HFFc6 (cell line): ENCODE data around the gene HHAT. TPM values are rescaled to one million over a fixed set of nuclear protein-coding genes. Genes with fewer than 3 reads are reported as not detected.
"Not testable (repeated sequence)": the region's sequence is repeated elsewhere in the genome, so short reads cannot be mapped to it uniquely, and the experiment has no call there.

Source experiments
- DNase-seq: peaks from one replicate; pipeline ENCODE4 v3.0.0-alpha.2; 2018
- H3K27ac Mint-ChIP-seq: 2 replicates; pipeline ENCODE4 v1.8.0; 2020; ENCODE audit warnings: mild to moderate bottlenecking, mixed read lengths
- H3K27me3 Mint-ChIP-seq: 2 replicates; pipeline ENCODE4 v1.8.0; 2021; ENCODE audit warnings: mild to moderate bottlenecking, moderate library complexity, mixed read lengths; ENCODE audit not compliant: insufficient read depth
- H3K36me3 Mint-ChIP-seq: 2 replicates; pipeline ENCODE4 v1.8.0; 2021; ENCODE audit warnings: low read depth, mixed read lengths
- H3K4me1 Mint-ChIP-seq: 2 replicates; pipeline ENCODE4 v1.8.0; 2020; ENCODE audit warnings: low read depth, mixed read lengths
- H3K4me3 Mint-ChIP-seq: 2 replicates; pipeline ENCODE4 v1.8.0; 2020; ENCODE audit warnings: mild to moderate bottlenecking, moderate library complexity, mixed read lengths
- H3K9me3 Mint-ChIP-seq: 2 replicates; pipeline ENCODE4 v1.8.0; 2020; ENCODE audit warnings: mild to moderate bottlenecking, mixed read lengths
- total RNA-seq, 6 experiments: library from RNA; stranded (reverse); fragmentation: NEBNext Ultra II Directional; extraction: Animal tissue kit (Norgen Biotek cat#: 25700); gene quantifications; 2 replicates in 1 of 6; 3 replicates in 5 of 6; pipeline ENCODE4 v1.2.3, GENCODE V29; 2021
- TF ChIP-seq, protein P1 (sequence below): fragments of 200-600 bp; sonication (generic); IDR thresholded peaks from 2 replicates; pipeline ENCODE4 v1.5.0; 2021; ENCODE audit warnings: antibody characterized with exemption, mild to moderate bottlenecking

HHAT gene
- total RNA-seq, 6 experiments from 2014 or later, result 2.8 to 3.9 (median 3.2) TPM

DNA sequence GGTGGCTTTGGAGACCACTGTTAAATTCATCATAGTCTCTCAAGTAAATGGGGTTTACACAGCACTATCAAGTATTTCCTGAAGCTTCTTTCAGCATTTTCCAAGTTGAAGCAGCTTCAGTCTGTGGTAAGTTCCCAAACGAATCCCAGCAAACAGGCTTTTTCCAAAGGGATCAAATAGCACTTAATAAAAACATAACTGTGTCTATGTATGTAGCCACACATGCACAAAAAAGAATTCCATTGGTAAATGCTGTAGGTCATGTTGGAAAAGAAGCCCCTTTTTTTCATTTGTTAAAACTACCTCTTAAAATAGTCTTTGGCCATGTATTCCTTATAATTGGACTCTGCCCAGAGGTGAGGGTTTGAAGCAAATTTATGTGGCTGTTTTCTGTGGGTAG, 69.8 kb downstream of the HHAT start:
- Mint-ChIP-seq H3K9me3 (no peaks in the 10 kb centered on the region), H3K4me3 (no peak overlapping the region), H3K4me1 (peaks cover 58% of the 10 kb centered on the region), H3K27me3 (peaks cover 1% of the 10 kb centered on the region; the same call in 1 of the 2 replicates), H3K36me3 (0 out of 2 replicates have a peak, but pooled peaks cover 4% of the 10 kb centered on the region), H3K27ac (no peak overlapping the region)
- TF ChIP-seq, protein P1, sequence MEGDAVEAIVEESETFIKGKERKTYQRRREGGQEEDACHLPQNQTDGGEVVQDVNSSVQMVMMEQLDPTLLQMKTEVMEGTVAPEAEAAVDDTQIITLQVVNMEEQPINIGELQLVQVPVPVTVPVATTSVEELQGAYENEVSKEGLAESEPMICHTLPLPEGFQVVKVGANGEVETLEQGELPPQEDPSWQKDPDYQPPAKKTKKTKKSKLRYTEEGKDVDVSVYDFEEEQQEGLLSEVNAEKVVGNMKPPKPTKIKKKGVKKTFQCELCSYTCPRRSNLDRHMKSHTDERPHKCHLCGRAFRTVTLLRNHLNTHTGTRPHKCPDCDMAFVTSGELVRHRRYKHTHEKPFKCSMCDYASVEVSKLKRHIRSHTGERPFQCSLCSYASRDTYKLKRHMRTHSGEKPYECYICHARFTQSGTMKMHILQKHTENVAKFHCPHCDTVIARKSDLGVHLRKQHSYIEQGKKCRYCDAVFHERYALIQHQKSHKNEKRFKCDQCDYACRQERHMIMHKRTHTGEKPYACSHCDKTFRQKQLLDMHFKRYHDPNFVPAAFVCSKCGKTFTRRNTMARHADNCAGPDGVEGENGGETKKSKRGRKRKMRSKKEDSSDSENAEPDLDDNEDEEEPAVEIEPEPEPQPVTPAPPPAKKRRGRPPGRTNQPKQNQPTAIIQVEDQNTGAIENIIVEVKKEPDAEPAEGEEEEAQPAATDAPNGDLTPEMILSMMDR, result no peak
- no peak for DNase-seq

DNA sequence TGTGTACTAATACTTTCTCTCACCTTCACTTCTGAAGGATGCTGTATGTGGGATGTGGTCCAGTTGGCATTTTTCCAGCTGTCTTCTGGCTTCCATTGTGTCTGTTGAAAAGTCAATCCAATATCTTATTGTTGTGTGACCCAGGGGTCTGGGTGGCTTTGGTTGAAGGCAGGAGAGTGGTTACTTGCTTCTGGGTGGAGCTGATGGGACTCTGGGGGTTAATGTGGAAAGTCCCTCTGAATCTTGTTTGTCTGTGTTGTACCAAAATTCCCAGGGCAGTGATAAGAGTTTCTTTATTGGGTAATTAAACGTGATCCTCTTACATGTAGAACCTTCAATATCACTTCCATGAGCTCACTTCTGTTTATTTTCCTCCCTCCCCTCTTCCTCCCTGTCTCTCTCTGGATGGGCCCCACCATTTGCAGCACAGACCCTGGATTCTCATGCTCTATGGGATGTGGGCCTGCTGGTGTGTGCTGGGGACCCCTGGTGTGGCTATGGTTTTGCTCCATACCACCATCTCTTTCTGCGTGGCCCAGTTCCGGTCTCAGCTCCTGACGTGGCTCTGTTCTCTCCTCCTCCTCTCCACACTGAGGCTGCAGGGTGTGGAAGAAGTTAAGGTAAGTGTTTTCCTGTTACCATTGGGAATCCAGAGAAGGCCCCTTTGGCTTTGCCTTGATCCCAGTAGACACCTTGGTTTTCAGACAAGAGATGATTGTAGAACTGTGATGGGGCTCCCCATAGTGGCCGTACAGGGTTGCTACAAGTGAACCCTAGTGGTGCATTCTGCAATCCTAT, 71.5 kb downstream of the HHAT start:
- Mint-ChIP-seq H3K27ac (no peak overlapping the region), H3K36me3 (0 out of 2 replicates have a peak, but pooled peaks cover 4% of the 10 kb centered on the region), H3K27me3 (peaks cover 4% of the 10 kb centered on the region; the same call in 1 of the 2 replicates), H3K9me3 (no peaks in the 10 kb centered on the region), H3K4me3 (no peak overlapping the region), H3K4me1 (peaks cover 41% of the 10 kb centered on the region)
- DNase-seq, result peak; percentile 67
- TF ChIP-seq, protein P1, result peak; percentile 89

DNA sequence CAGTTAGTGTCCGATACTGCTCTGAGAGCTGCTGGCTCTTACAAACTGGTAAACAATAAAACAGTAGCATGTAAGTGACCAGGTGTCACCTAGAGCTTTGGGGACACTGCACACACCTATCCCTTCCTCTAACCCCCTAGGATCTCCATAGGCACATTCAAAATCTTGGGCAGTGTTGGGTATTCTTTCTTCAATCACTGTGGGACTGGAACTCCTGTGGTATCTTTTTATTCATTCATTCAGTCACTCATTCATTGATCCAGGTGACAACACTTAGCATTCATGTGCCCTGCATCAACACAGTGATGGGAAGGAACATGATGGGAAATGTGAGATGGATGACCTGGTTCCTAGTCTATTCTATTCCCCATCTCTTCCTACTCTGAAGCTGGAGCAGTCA, 73.9 kb downstream of the HHAT start:
- DNase-seq, result no peak
- Mint-ChIP-seq H3K9me3 (no peaks in the 10 kb centered on the region), H3K36me3 (no peaks in the 10 kb centered on the region), H3K27ac (no peak overlapping the region), H3K27me3 (peaks cover 6% of the 10 kb centered on the region; the same call in 1 of the 2 replicates), H3K4me3 (no peak overlapping the region), H3K4me1 (peaks cover 27% of the 10 kb centered on the region)
- TF ChIP-seq, protein P1, result no peak

- no peak for DNase-seq
- no peaks in the 10 kb centered on the region for H3K9me3 Mint-ChIP-seq
- H3K27ac Mint-ChIP-seq, result no peak overlapping the region
- TF ChIP-seq, protein P1, result no peak
- no peak overlapping the region for H3K4me3 Mint-ChIP-seq
- H3K4me1 Mint-ChIP-seq, result peaks cover 21% of the 10 kb centered on the region
- peaks cover 6% of the 10 kb centered on the region; the same call in 1 of the 2 replicates for H3K27me3 Mint-ChIP-seq
- no peaks in the 10 kb centered on the region for H3K36me3 Mint-ChIP-seq
Observed at GRCh38 chr1:210405316-210405715, 76.6 kb downstream of the HHAT start.

DNA sequence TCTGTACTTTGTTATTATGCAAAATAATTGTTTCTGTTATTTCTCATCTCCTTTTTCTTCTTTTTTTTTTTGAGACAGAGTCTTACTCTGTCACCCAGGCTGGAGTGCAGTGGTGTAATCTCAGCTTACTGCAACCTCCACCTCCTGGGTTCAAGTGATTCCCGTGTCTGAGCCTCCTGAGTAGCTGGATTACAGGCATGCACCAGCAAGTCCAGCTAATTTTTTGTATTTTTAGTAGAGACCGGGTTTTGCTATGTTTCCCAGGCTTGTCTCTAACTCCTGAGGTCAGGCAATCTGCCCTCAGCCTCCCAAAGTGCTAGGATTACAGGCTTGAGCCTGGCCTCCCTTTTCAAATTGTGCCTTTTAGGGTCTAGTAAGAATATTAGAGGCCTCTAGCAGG, 77.6 kb downstream of the HHAT start:
- H3K9me3 Mint-ChIP-seq, DNase-seq, H3K36me3 Mint-ChIP-seq, H3K4me3 Mint-ChIP-seq, H3K27ac Mint-ChIP-seq, H3K27me3 Mint-ChIP-seq: not testable (repeated sequence)
- H3K4me1 Mint-ChIP-seq, result peaks cover 14% of the 10 kb centered on the region; the same call in 1 of the 2 replicates

DNA sequence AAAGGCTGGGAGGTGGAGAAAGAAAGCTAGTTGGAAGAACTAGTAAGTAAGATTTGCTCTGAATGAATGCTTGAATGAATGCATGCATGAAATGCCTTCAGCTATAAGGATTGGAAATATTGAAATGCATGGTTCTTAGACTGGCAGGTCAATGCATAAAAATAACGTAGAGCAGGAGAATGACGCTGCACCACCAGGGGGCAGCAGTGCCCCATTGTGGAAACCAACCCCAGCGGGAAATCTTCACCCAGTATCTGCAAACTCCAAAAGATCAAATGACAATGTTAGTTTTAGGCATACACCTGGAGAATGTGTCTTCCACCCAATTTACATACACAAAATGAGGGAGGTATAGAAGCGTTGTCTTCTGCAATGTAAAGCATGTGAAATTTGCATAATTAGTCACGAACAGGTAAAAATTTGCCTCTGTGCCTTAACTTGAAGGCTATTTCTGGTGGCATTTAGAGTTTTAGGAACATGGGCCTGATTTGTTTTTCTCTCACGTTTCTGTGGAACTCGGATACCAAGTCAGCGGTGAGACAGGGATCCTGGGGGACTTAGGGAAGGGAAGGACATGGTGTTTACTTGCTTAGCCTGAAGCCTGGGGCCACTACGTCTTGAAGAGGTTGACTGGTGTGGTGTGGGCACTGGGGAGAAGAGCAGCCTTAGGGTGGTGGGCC, 78.6 kb downstream of the HHAT start:
- peaks cover 4% of the 10 kb centered on the region; the same call in 1 of the 2 replicates for H3K27me3 Mint-ChIP-seq
- no peak overlapping the region for H3K27ac Mint-ChIP-seq
- peak; percentile 37 for DNase-seq

More for the DNA sequence above, 78.6 kb downstream of the HHAT start:
- H3K36me3 Mint-ChIP-seq, result no peaks in the 10 kb centered on the region
- no peak overlapping the region for H3K4me3 Mint-ChIP-seq
- H3K9me3 Mint-ChIP-seq, result no peaks in the 10 kb centered on the region
- TF ChIP-seq, protein P1, result peak; percentile 99
- peaks cover 8% of the 10 kb centered on the region; the same call in 1 of the 2 replicates for H3K4me1 Mint-ChIP-seq
